Nucleus accumbens (tissue), 56 donors: ENCODE measurements around the gene CLSTN2.

ENCODE experiments used
- DNase-seq, 56 donors: peaks; one replicate each; lab custom pipeline; 2025; lab: John Stamatoyannopoulos, UW

Gene CLSTN2

GRCh38 chr3:140170612-140171011, 235.6 kb downstream of the CLSTN2 start:
- no peak for DNase-seq

GRCh38 chr3:140176526-140176925, 241.5 kb downstream of the CLSTN2 start:
- DNase-seq, result no peak

- DNase-seq, result no peak
Measured at GRCh38 chr3:140177943-140178342, 243.0 kb downstream of the CLSTN2 start.

GRCh38 chr3:140178482-140178881, 243.5 kb downstream of the CLSTN2 start:
- no peak for DNase-seq

- DNase-seq, result no peak
Measured at GRCh38 chr3:140180603-140181002, 245.6 kb downstream of the CLSTN2 start.

GRCh38 chr3:140185375-140185774, 250.4 kb downstream of the CLSTN2 start:
- no peak for DNase-seq

- peak in 1 of 56 donors; percentile 3 for DNase-seq
Measured at GRCh38 chr3:140186421-140186920, 251.5 kb downstream of the CLSTN2 start.

- DNase-seq, result no peak
Measured at GRCh38 chr3:140187028-140187427, 252.0 kb downstream of the CLSTN2 start.

GRCh38 chr3:140187656-140188221, 252.8 kb downstream of the CLSTN2 start:
- no peak for DNase-seq

- no peak for DNase-seq
Measured at GRCh38 chr3:140188285-140188684, 253.3 kb downstream of the CLSTN2 start.

- DNase-seq, result no peak
Measured at GRCh38 chr3:140189267-140189666, 254.3 kb downstream of the CLSTN2 start.

- no peak for DNase-seq
Measured at GRCh38 chr3:140189976-140190375, 255.0 kb downstream of the CLSTN2 start.

- no peak for DNase-seq
Measured at GRCh38 chr3:140196970-140197369, 262.0 kb downstream of the CLSTN2 start.

- peak in 51 of 56 donors; percentile 7 to 87 (median 66) for DNase-seq
Measured at GRCh38 chr3:140198242-140198641, 263.3 kb downstream of the CLSTN2 start.

- DNase-seq, result no peak
Measured at GRCh38 chr3:140199008-140199407, 264.0 kb downstream of the CLSTN2 start.

- no peak for DNase-seq
Measured at GRCh38 chr3:140199743-140200142, 264.8 kb downstream of the CLSTN2 start.

- no peak for DNase-seq
Measured at GRCh38 chr3:140203510-140203909, 268.5 kb downstream of the CLSTN2 start.

- no peak for DNase-seq
Measured at GRCh38 chr3:140204271-140204984, 269.4 kb downstream of the CLSTN2 start.

- DNase-seq, result no peak
Measured at GRCh38 chr3:140205598-140205997, 270.6 kb downstream of the CLSTN2 start.

GRCh38 chr3:140206196-140207040, 271.4 kb downstream of the CLSTN2 start:
- no peak for DNase-seq

GRCh38 chr3:140207541-140207940, 272.6 kb downstream of the CLSTN2 start:
- no peak for DNase-seq
